Mucosa of descending colon (tissue), 3 donors: Measurements from ENCODE around the gene GPN1. TPM values are rescaled to one million over a fixed set of nuclear protein-coding genes. Genes with fewer than 3 reads are reported as not detected.
"Not testable (repeated sequence)": the region's sequence is repeated elsewhere in the genome, so short reads cannot be mapped to it uniquely, and the experiment has no call there.

Experiments
- ATAC-seq: fragments of 200-7000 bp; cut with Tn5 transposase; one replicate; pipeline ENCODE4 v1.9.1; 2020; ENCODE audit warnings: mild to moderate bottlenecking, moderate library complexity
- DNase-seq, 3 donors: peaks; one replicate each; pipeline ENCODE4 v3.0.0-alpha.2; 2020
- H3K36me3 ChIP-seq: fragments of 200-600 bp; one replicate; pipeline ENCODE4 v1.8.0; 2021; ENCODE audit warnings: low read depth, mild to moderate bottlenecking
- H3K4me1 ChIP-seq: fragments of 200-600 bp; one replicate; pipeline ENCODE4 v1.8.0; 2021; ENCODE audit warnings: low read depth, mild to moderate bottlenecking
- H3K4me3 ChIP-seq: fragments of 200-600 bp; one replicate; pipeline ENCODE4 v1.8.0; 2021; ENCODE audit warnings: mild to moderate bottlenecking
- H3K9me3 ChIP-seq: fragments of 200-600 bp; one replicate; pipeline ENCODE4 v1.8.0; 2021; ENCODE audit warnings: mild to moderate bottlenecking
- CTCF ChIP-seq: fragments of 200-600 bp; IDR thresholded peaks from one replicate; pipeline ENCODE4 v1.8.0; 2022; ENCODE audit warnings: antibody characterized with exemption, mild to moderate bottlenecking
- intact Hi-C, 2 donors: fragments of 100-400 bp; cut with DNase I in 1 of 2; cut with micrococcal nuclease in 1 of 2; formaldehyde crosslinking; loops; one replicate each; pipeline versions ENCODE4 v1.11.0 to v1.11.1; 2022; cut with DNase I, micrococcal nuclease
- total RNA-seq, 3 donors: library from RNA; stranded (reverse); fragmentation: NEBNext Ultra II Directional in 2 of 3; extraction: Animal tissue kit (Norgen Biotek cat#: 25700) in 2 of 3; gene quantifications; one replicate each; pipeline versions ENCODE4 v1.2.1 to v1.2.4, GENCODE V29; 2021 to 2023
- donor health status: DM: no; HTN: no; CAD: no; lungs with moderate emphysema.
- donor health status: DM: no; HTN: no; CAD: no.
- donor health status: DM: no; HTN: yes; CAD: no.

Gene GPN1
- total RNA-seq, 3 donors from 2014 or later, result 23.3 to 27.8 (median 25.2) TPM

- ATAC-seq, result peak; percentile 93
- Histone ChIP-seq H3K4me3 (peak overlapping the region; percentile 7), H3K9me3 (no peaks in the 10 kb centered on the region), H3K4me1 (peaks cover 18% of the 10 kb centered on the region), H3K36me3 (peaks cover 5% of the 10 kb centered on the region)
- intact Hi-C loops, result no loop called here
- TF ChIP-seq CTCF, result peak; percentile 84
- DNase-seq, result peak in 2 of 3 donors; percentile 60 to 99
Measured at GRCh38 chr2:27683390-27684071, 54.7 kb downstream of the GPN1 start.

GRCh38 chr2:27685006-27685405 is 56.2 kb downstream of the GPN1 start:
- H3K9me3 ChIP-seq, ATAC-seq, H3K4me3 ChIP-seq, DNase-seq, intact Hi-C loops, H3K36me3 ChIP-seq: not testable (repeated sequence)
- H3K4me1 ChIP-seq, result peaks cover 18% of the 10 kb centered on the region

- DNase-seq (no peak), ATAC-seq (no peak)
- Histone ChIP-seq H3K9me3 (no peaks in the 10 kb centered on the region), H3K4me3 (no peak overlapping the region), H3K36me3 (peaks cover 5% of the 10 kb centered on the region), H3K4me1 (peaks cover 18% of the 10 kb centered on the region)
- no peak for TF ChIP-seq CTCF
- intact Hi-C loops, result no loop called here
Measured at GRCh38 chr2:27685577-27685976, 56.7 kb downstream of the GPN1 start.

GRCh38 chr2:27687232-27687631 is 58.4 kb downstream of the GPN1 start:
- no peak for TF ChIP-seq CTCF
- Histone ChIP-seq H3K4me3 (no peak overlapping the region), H3K36me3 (peaks cover 5% of the 10 kb centered on the region), H3K4me1 (peaks cover 9% of the 10 kb centered on the region), H3K9me3 (no peaks in the 10 kb centered on the region)
- intact Hi-C loops, result no loop called here
- DNase-seq (no peak), ATAC-seq (no peak)

GRCh38 chr2:27689424-27689823 is 60.6 kb downstream of the GPN1 start:
- H3K4me3 ChIP-seq, result no peak overlapping the region
- no peak for DNase-seq
- intact Hi-C loops, result no loop called here
- TF ChIP-seq CTCF, result no peak
- ATAC-seq, result no peak
- H3K36me3 ChIP-seq, result peaks cover 5% of the 10 kb centered on the region
- no peaks in the 10 kb centered on the region for H3K4me1 ChIP-seq
- no peaks in the 10 kb centered on the region for H3K9me3 ChIP-seq

- Histone ChIP-seq H3K9me3 (no peaks in the 10 kb centered on the region), H3K36me3 (peaks cover 5% of the 10 kb centered on the region), H3K4me1 (no peaks in the 10 kb centered on the region), H3K4me3 (no peak overlapping the region)
- DNase-seq (no peak), ATAC-seq (no peak)
- TF ChIP-seq CTCF, result no peak
- intact Hi-C loops, result no loop called here
Measured at GRCh38 chr2:27690052-27690451, 61.2 kb downstream of the GPN1 start.
